Activated T-cell treated with anti-CD3 and anti-CD28 coated beads, Interleukin-2, amount 50 U/mL, for 24 hours (primary cell): ENCODE results near the gene AKAP14.
"Not testable (repeated sequence)": the region's sequence is repeated elsewhere in the genome, so short reads cannot be mapped to it uniquely, and the experiment has no call there.

Experiments used
- DNase-seq: peaks from one replicate; pipeline ENCODE4 v3.0.0-alpha.2; 2020
- H3K27ac Mint-ChIP-seq: 2 replicates; pipeline ENCODE4 v1.8.0; 2020; ENCODE audit warnings: mild to moderate bottlenecking, mixed read lengths
- H3K27me3 Mint-ChIP-seq: 2 replicates; pipeline ENCODE4 v1.8.0; 2020; ENCODE audit warnings: mixed read lengths
- H3K36me3 Mint-ChIP-seq: 2 replicates; pipeline ENCODE4 v1.8.0; 2020; ENCODE audit warnings: low read depth, mixed read lengths
- H3K4me1 Mint-ChIP-seq: 2 replicates; pipeline ENCODE4 v1.8.0; 2020; ENCODE audit warnings: low read depth, mixed read lengths
- H3K4me3 Mint-ChIP-seq: 2 replicates; pipeline ENCODE4 v1.8.0; 2020; ENCODE audit warnings: mild to moderate bottlenecking, moderate library complexity, mixed read lengths
- H3K9me3 Mint-ChIP-seq: 2 replicates; pipeline ENCODE4 v1.8.0; 2020; ENCODE audit warnings: mixed read lengths

Gene AKAP14

DNA sequence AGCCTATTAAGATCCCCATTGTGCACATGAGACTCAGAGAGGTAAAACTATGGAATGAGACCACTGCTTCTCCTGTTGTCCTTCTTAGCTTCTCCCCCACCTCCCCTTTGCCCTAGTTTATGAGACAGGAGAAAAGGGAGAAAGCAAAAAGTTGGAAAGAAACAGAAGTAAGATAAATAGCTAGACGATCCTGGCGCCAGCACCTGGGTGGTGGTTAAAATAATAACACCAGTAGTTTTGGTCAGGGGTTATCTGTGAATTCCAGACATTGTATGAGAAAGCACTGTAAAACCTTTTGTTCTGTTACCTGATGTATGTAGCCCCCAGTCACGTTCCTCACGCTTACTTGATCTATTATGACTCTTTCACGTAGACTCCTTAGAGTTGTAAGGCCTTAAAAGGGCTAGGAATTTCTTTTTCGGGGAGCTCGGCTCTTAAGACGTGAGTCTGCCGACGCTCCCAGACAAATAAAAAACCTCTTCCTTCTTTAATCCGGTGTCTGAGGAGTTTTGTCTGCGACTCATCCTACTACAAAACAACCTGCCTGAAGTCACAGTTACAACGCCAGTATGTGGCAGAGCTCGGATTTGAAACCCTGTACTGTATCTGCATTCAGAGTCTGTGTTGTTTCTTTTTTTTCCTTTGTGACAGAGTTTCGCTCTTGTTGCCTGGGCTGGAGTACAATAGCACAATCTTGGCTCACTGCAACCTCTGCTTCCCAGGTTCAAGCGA is 3.6 kb upstream of the AKAP14 start:
- H3K9me3 Mint-ChIP-seq, H3K36me3 Mint-ChIP-seq, DNase-seq, H3K27ac Mint-ChIP-seq, H3K27me3 Mint-ChIP-seq, H3K4me1 Mint-ChIP-seq, H3K4me3 Mint-ChIP-seq: not testable (repeated sequence)

DNA sequence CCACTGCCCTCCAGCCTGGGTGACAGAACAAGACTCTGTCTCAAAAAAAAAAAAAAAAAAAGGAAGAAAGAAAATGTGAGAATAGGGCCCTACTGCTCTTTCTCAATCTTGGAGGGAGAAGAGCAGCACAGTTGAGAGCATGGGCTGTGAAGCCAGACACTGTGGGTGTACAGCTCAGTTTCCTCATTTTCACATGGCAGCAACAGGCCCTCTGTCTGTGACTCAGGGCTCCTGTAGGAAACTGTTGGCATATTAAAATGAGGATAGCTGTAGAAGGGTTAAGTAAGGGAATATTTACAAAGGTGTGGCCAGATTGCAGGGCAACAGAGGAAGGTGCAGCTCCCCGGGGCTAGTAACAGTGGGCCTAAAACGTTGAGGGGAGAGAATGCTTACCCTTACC is 3.4 kb downstream of the AKAP14 start:
- Mint-ChIP-seq H3K9me3 (no peaks in the 10 kb centered on the region), H3K27me3 (no peaks in the 10 kb centered on the region), H3K4me1 (peaks cover 3% of the 10 kb centered on the region), H3K4me3 (no peak overlapping the region), H3K36me3 (no peaks in the 10 kb centered on the region), H3K27ac (no peak overlapping the region)
- no peak for DNase-seq

DNA sequence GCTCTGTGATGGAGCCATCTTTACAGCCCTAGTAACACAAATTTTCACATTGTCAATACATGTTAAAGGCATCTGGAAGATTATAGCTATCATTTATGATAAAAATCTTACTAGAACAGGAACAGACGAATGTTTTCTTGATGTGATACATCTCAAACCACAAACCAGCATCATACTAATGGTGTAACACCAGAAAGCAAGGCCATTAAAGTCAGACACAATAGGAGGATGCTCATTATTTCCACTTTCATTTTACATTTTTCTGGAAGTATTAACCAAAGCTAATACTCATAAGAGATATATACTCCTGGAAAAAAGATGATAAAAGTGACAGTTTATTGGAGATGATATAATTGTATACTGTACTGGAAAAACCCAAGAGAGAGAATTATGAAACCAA is 5.3 kb downstream of the AKAP14 start:
- DNase-seq = no peak
- no peaks in the 10 kb centered on the region for H3K9me3 Mint-ChIP-seq
- peaks cover 3% of the 10 kb centered on the region for H3K4me1 Mint-ChIP-seq
- H3K36me3 Mint-ChIP-seq = no peaks in the 10 kb centered on the region
- H3K27ac Mint-ChIP-seq = no peak overlapping the region
- H3K4me3 Mint-ChIP-seq = no peak overlapping the region
- H3K27me3 Mint-ChIP-seq = no peaks in the 10 kb centered on the region

DNA sequence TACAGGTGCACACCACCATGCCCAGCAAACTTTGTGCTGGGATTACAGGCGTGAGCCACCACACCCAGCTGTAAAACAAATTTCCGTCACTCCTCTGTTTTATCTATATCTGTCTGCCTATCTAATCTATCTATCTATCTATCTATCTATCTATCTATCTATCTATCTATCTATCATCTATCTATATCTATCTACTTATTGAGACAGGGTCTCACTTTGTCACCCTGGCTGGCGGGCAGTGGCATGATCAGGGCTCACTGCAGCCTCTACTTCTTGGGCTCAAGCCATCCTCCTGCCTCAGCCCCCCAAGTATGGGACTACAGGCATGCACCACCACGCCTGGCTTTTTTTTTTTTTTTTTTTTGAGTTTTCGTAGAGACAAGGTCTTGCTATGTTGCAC is 20.6 kb downstream of the AKAP14 start:
- no peak overlapping the region for H3K27ac Mint-ChIP-seq

DNA sequence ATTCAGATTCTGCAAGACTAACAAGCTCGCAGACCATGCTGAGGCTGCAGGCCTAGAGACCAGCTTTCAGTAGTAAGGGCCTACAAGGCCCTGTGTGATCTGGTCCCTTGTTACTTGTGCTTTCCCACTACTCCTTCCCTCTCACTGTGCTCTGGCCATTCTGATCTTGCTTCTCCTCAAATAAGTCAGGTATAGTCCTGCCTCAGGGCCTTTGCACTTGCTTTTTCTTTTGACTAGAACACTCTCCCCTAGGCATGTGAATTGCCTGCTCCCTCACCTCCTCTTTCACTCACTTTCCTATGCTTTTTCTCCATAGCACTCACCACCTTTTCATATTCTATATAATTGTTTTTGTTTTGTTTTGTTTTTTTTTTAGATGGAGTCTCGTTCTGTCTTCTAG is 22.2 kb downstream of the AKAP14 start:
- no peak overlapping the region for H3K4me3 Mint-ChIP-seq
- no peaks in the 10 kb centered on the region for H3K27me3 Mint-ChIP-seq
- H3K27ac Mint-ChIP-seq = no peak overlapping the region
- DNase-seq = no peak
- no peaks in the 10 kb centered on the region for H3K4me1 Mint-ChIP-seq
- no peaks in the 10 kb centered on the region for H3K9me3 Mint-ChIP-seq
- H3K36me3 Mint-ChIP-seq = peaks cover 2% of the 10 kb centered on the region

More for the DNA sequence above, 20.6 kb downstream of the AKAP14 start:
- Mint-ChIP-seq H3K4me1 (no peaks in the 10 kb centered on the region), H3K4me3 (no peak overlapping the region), H3K27me3 (no peaks in the 10 kb centered on the region), H3K9me3 (no peaks in the 10 kb centered on the region), H3K36me3 (no peaks in the 10 kb centered on the region)
- no peak for DNase-seq

DNA sequence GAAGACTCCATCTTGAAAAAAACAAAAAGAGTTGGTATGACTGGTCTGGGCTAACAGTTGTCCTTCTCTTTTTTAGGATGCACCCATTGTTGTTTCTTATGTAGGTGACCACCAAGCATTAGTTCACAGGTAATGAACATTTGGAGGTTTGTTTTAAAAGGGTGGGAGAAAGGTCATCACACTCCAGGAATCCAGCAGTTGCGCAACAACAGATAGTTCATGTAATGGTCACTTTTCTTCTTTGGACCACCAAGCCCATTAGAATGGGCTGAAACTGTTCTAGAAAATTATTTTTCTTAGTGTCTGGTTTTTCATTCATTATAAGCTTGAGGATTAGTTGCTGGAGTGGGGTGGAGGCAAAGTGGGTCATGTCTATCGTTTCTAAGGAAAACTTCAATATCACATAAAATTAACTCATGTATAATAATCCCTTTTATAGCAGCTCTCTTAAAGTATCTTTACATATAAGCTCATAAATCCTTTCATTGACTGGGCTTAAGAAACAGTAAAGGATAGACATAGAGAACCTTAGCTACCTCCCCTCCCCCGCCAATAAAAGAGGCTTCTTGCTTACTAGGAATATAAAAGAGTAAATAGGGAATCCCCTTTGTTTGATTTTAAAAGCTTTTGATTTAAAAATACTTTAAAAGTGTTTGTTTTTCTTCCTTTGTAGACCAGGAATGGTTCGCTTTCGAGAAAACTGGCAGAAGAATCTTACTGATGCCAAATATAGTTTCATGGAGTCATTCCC is 24.3 kb downstream of the AKAP14 start:
- peaks cover 12% of the 10 kb centered on the region for H3K36me3 Mint-ChIP-seq
- H3K4me3 Mint-ChIP-seq = no peak overlapping the region
- H3K27ac Mint-ChIP-seq = no peak overlapping the region
- no peaks in the 10 kb centered on the region for H3K4me1 Mint-ChIP-seq
- no peaks in the 10 kb centered on the region for H3K27me3 Mint-ChIP-seq
- no peak for DNase-seq
- H3K9me3 Mint-ChIP-seq = no peaks in the 10 kb centered on the region

DNA sequence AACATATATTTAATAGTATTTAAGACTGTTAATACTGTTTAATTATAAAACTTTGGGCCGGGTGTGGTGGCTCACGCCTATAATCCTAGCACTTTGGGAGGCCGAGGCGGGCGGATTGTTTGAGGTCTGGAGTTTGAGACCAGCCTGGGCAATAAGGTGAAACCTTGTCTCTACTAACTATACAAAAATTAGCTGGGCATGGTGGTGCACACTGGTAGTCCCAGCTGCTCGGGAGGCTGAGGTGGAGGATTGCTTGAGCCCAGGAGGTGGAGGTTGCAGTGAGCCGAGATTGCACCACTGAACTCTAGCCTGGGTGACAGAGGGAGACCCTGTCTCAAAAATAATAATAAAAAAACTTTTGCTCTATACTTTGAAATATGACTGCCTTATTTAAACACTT is 26.7 kb downstream of the AKAP14 start:
- not testable (repeated sequence) for H3K27ac Mint-ChIP-seq, H3K4me3 Mint-ChIP-seq, DNase-seq, H3K27me3 Mint-ChIP-seq, H3K4me1 Mint-ChIP-seq, H3K9me3 Mint-ChIP-seq
- peaks cover 20% of the 10 kb centered on the region for H3K36me3 Mint-ChIP-seq

DNA sequence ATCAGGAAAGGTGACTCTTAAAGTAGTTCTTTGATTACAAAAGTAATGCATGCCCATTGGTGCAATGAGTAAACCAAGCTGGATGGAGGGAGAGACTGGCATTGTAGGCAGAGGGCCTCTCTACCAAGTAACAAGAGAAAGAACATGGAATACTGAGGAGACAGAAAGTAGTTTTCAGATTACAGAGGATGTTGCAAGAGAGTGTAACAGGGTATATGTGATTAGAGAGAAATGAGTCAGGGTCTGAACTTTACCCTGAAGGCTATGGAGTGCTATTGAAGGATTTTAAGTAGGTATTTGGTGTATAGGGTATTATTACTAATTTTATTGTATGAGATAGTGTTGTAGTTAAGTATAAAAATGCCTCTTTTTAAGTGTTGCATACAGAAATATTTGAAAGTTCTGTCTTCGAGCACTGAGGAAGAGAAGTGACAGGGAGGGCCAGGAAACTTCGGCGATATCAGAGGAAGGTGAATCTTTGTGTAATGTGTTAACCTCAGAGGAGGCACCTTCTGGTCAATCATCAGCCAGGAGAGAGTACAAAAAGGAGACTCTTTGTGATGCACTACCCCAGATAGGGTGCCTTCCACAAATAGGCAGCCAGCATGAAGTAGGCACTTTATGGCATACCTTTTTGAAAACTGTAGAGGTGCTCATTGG is 39.7 kb downstream of the AKAP14 start:
- H3K36me3 Mint-ChIP-seq = peaks cover 50% of the 10 kb centered on the region
- peaks cover 2% of the 10 kb centered on the region for H3K27me3 Mint-ChIP-seq
- H3K9me3 Mint-ChIP-seq = no peaks in the 10 kb centered on the region
- DNase-seq = no peak
- H3K4me1 Mint-ChIP-seq = no peaks in the 10 kb centered on the region
- no peak overlapping the region for H3K27ac Mint-ChIP-seq
- no peak overlapping the region for H3K4me3 Mint-ChIP-seq

DNA sequence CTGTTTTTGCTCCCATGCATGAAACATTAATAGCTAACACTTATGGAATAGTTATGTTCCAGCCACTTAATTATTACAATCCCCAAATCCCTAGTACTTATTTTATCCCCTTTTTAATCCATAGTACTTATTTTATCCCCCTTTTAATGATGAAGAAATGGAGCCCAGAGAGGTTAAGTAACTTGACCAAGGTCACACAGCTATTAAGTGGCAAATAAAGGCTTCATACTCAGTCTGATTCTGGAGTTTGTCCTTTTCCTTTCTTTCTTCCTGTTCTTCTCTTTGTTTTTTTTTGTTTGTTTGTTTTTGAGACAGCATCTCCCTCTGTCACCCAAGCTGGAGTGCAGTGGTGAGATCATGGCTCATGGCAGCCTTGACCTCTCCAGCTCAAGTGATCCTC is 45.6 kb downstream of the AKAP14 start:
- H3K4me3 Mint-ChIP-seq = peak overlapping the region; percentile 81
- no peak for DNase-seq
- H3K4me1 Mint-ChIP-seq = peaks cover 19% of the 10 kb centered on the region

DNA sequence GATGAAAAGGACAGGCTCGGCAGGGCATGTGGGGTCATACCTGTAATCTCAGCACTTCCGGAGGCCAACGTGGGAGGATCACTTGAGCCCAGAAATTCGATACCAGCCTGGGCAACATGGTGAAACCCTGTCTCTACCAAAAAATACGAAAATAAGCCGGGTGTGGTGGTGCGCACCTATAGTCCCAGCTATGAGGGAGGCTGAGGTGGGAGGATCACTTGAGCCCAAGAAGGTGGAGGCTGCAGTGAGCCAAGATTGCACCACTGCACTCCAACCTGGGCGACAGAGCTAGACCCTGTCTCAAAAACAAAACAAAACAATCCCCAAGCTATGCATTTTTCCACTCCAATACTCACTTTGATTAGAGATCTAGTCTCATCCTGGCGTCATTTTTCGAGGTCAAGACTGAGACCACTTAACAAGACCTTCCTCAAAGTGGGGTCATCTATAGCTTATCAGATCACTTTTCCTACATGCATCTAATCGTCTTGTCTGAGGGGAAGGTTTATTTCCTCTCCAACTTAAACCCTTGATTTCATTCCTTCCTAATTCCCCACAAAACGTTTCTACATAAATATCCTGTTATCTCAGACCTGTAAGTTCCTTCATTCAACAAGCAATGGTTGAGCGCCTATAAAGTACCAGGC is 46.6 kb downstream of the AKAP14 start:
- H3K27ac Mint-ChIP-seq = peak overlapping the region; percentile 86
- H3K36me3 Mint-ChIP-seq = peaks cover 17% of the 10 kb centered on the region
- no peak for DNase-seq
- H3K27me3 Mint-ChIP-seq = no peaks in the 10 kb centered on the region
- peaks cover 19% of the 10 kb centered on the region for H3K4me1 Mint-ChIP-seq
- H3K4me3 Mint-ChIP-seq = peak overlapping the region; percentile 81
- no peaks in the 10 kb centered on the region for H3K9me3 Mint-ChIP-seq

More for the DNA sequence above, 45.6 kb downstream of the AKAP14 start:
- H3K9me3 Mint-ChIP-seq = no peaks in the 10 kb centered on the region
- peaks cover 24% of the 10 kb centered on the region for H3K36me3 Mint-ChIP-seq
- H3K27ac Mint-ChIP-seq = peak overlapping the region; percentile 50
- no peaks in the 10 kb centered on the region for H3K27me3 Mint-ChIP-seq

DNA sequence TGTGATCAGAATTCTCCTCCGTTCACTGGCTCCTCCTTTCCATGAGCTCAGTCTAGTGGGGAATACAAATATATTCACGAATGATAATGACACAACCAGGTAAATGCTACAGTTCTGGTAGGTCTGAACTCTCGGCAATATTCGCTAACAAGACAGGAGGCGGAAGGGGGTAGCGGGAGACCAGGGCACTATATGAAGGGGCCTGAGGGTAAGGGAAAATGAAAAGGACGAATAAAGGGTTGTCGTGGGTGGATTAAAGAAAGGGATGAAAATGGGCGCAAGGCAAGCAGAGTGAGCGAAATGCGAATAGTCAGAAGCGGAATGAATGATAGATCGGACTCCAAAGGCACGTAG is 47.1 kb downstream of the AKAP14 start:
- Mint-ChIP-seq H3K9me3 (no peaks in the 10 kb centered on the region), H3K36me3 (peaks cover 15% of the 10 kb centered on the region), H3K4me1 (peaks cover 19% of the 10 kb centered on the region), H3K4me3 (peak overlapping the region; percentile 81), H3K27me3 (peaks cover 2% of the 10 kb centered on the region), H3K27ac (peak overlapping the region; percentile 86)
- no peak for DNase-seq

DNA sequence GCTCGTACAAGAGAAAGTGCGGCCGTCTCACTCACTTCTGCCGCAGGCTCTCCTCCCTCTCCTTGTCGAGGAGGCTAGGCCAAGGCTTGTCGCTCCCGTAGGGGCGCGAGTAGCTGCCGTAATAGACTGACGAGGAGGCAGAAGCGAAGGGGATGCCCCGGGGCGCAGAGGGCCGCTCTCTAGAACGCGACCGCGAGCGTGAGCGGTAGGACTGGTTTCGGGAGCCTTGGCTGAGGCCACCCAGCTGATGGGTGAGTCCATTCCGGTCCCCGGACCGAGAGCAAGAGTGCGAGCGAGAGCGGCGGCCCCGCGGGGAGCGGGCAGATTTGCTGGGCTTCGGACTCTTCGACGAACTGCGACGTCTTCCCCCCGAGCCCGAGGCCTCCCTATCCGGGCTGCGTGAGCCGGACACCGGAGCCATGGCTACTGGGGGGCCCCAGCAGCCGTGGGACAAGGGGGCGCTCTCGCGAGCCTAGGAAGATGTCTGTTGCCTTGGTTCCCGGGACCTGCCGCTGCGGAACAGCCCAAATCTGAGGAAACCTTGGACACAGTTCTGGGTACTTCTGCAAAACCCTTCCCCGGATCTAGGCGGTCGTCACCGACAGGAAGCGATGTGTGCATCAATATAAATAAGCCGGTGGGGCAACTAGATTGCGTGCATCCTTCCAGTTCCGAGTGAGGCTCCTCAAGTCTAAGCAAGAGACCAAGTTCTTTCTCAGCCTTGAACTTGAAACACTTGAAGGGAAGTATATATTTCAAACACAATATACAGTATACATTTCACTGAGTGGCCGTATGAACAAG is 47.7 kb downstream of the AKAP14 start, which contains the start of gene NKAP:
NKAP (minus strand) TSS at position 567 of the 804 bp plus-strand sequence; CDS start at position 421, 146 bp downstream.
- Mint-ChIP-seq H3K4me3 (peak within 1 kb of the TSS; percentile 81), H3K36me3 (peaks cover 15% of the 10 kb centered on the region), H3K9me3 (no peaks in the 10 kb centered on the region), H3K4me1 (peaks cover 19% of the 10 kb centered on the region), H3K27me3 (peaks cover 6% of the 10 kb centered on the region), H3K27ac (peak within 1 kb of the TSS; percentile 86)
- peak; percentile 85 for DNase-seq

DNA sequence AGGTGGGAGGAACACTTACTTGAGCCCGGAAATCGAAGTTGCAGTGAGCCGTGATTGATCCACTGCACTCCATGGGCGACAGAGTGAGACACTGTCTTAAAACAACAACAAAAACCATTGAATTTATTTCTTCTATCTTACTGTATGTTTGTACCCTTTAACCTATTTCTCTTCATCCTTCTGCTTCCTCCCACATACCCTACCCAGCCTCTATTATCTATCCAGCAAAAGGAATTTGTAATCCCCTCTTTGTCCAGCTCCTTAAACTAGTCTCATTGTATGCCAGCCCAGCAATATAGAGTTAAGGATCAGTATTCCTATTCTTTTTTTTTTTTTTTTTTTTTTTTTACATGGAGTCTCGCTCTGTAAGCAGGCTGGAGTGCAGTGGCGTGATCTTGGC is 49.8 kb downstream of the AKAP14 start:
- Mint-ChIP-seq H3K4me1 (peaks cover 19% of the 10 kb centered on the region), H3K9me3 (no peaks in the 10 kb centered on the region), H3K27ac (no peak overlapping the region), H3K36me3 (peaks cover 13% of the 10 kb centered on the region), H3K27me3 (peaks cover 7% of the 10 kb centered on the region), H3K4me3 (no peak overlapping the region)
- no peak for DNase-seq

DNA sequence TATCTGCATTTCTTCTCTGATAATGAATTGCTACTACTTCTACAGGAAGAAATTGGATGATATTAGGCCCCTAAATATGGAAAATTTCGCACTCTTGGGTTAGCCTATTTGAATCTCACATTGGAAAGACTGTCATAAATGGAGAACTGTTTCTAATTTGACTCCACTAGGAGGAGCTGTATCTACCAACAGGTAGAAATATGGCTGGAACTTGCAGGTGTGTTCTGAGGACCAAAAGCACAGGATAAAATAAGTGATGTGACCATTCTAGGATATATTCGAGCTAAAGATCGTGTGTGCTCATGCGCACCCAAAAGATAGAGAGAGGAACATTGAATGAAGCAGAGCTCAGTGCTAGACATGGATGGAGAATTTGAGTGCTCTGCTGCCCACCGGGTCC is 52.7 kb downstream of the AKAP14 start:
- H3K27me3 Mint-ChIP-seq = peaks cover 20% of the 10 kb centered on the region
- no peaks in the 10 kb centered on the region for H3K36me3 Mint-ChIP-seq
- no peak overlapping the region for H3K27ac Mint-ChIP-seq
- no peak overlapping the region for H3K4me3 Mint-ChIP-seq
- H3K4me1 Mint-ChIP-seq = peaks cover 5% of the 10 kb centered on the region
- DNase-seq = no peak
- no peaks in the 10 kb centered on the region for H3K9me3 Mint-ChIP-seq
